Ramos (cell line): ENCODE results near the gene AQP9.

ENCODE experiments used
- in situ Hi-C: fragments of 300-500 bp; cut with MboI; formaldehyde crosslinking; loops from one replicate; pipeline ENCODE4 v1.14.3; 2022; ENCODE audit warnings: low sequenced_read_pairs; ENCODE audit not compliant: unreplicated experiment

The AQP9 gene

GRCh38 chr15:58139276-58139988 lies 1.3 kb downstream of the AQP9 start:
- in situ Hi-C loops: no loop called here

- in situ Hi-C loops: no loop called here
Observed at GRCh38 chr15:58139989-58140522, 1.9 kb downstream of the AQP9 start.

DNA sequence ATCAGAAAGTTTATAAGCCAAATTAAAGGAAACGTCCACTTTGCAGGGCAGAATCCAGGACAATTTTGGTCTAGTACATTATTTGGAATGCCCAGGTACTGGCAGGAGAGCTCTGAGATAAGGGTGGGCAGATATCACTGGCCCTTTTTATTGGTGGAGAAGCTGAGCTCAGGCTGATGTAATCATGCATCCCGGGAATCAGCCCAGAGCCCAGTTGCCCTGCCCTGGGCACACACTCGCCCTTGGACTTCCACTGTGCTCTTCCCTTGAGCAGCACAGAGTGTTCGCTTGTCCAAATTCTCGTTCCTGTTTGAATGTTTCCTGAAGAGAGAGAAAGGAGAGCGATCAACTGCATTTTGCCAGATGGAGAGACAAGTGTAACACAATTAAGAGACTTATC lies 3.7 kb downstream of the AQP9 start:
- in situ Hi-C loops: no loop called here

DNA sequence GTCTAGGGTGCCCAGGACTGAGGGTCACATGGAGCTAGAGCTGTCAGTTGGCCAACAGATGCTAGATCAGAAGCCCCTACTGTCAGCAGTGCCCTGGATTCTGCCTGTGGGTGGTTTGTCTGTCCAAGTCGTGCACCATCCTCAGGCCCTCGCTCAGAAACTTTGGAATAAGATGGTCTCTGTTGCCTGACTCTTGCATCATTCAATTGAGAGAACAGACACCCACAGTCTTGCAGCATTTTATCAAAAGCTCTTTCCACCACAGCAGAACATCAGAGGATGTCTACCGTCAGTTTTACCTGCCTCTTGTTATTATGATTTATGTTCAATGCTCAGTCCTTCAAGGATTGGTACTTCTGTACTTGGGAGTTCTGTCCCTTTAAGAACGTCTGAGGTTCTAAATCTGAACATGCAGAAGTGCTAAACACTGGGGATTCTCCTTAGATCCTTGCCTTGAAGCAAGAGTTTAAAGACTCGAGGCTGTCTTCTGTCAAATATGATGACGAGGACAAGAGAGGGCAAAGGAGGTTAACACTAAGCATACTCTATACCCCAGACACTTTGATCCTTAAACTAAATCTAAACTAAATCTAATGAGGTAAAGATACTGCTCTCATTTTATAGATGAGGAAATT lies 4.8 kb downstream of the AQP9 start:
- in situ Hi-C loops: no loop called here

DNA sequence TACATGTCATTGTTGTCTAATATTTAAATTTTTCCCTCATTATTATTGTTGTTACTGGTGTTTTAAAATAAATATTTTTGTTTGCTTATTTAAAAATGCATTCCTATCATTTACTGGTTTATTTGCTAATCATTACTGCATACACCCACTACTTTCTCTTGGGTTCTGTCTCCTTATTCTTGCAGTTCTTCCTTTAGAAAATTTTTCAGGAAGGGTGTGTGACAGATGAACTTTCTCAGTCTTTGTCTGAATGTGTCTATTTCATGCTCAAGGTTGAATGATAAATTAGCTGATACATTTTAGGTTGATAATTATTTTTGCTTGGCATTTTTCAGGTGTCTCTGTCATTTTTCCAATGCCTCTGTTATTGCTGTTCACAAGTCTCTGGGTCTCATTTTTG lies 7.4 kb downstream of the AQP9 start:
- in situ Hi-C loops: no loop called here

- in situ Hi-C loops: no loop called here
Observed at GRCh38 chr15:58146211-58146610, 8.0 kb downstream of the AQP9 start.

DNA sequence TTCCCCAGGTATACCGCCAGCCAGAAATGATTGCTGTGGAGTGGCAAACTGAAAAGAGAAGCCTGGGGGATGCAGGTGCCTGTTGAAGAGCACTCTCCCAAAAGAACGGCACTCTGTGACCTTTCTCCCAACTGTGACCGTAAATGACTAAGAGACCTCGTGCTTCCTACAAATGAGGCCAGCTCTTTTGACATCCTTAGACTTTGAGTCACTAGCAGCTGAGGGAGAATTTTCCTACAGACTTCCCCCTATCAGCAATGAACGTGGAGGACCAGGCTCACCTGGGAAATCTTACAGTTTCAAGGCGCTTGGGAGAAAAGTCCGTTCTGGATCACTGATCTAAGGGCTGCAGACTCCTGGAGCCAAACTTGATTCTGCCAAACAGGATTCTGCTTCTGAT lies 8.6 kb downstream of the AQP9 start:
- in situ Hi-C loops: no loop called here

GRCh38 chr15:58147171-58147611 lies 9.0 kb downstream of the AQP9 start:
- in situ Hi-C loops: no loop called here

GRCh38 chr15:58148120-58148519 lies 9.9 kb downstream of the AQP9 start:
- in situ Hi-C loops: no loop called here

GRCh38 chr15:58148633-58149445 lies 10.7 kb downstream of the AQP9 start:
- in situ Hi-C loops: no loop called here

- in situ Hi-C loops: no loop called here
Observed at GRCh38 chr15:58154769-58155168, 16.6 kb downstream of the AQP9 start.

- in situ Hi-C loops: no loop called here
Observed at GRCh38 chr15:58159827-58160386, 21.7 kb downstream of the AQP9 start.

DNA sequence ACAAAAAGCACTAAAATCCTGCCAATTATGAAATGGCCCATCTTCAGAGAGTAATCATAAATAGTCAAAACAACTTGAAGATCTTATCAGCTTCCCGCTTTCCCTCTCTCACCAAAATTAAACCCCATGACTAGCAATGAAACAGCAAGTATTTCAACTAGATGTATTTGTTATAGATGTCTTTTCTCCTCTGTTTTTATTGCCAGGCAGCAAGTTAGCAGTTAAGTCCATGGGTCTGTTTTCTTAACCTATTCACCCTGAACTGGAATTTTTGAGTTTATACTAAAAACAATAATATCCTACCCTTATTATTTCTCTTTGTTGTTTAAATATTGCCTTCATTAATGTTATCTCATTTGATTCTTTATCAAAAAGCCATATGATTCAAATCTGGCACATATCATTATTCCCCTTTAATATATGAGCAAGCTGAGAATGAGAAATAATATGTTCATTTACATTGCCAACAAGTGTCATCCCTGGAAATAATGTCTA lies 23.3 kb downstream of the AQP9 start:
- in situ Hi-C loops: no loop called here

DNA sequence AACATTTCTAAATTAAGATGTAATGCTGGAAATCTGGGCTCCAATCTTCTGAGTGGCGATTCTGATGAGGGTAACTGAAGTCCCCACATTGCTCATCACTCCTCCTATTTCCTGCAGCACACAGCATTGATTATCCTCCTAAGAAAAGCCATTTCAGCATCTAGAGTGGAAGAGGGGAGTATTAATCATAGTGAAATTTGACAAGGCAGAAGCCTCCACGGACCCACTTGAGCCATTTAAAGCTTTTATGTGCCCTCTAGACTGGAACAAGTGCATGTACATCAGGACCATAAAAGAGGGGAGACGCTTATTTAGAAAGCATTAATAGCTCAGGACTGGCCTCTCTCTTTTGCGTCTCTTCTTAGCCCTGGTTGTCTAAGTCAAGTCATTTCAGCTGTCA lies 25.8 kb downstream of the AQP9 start:
- in situ Hi-C loops: no loop called here

DNA sequence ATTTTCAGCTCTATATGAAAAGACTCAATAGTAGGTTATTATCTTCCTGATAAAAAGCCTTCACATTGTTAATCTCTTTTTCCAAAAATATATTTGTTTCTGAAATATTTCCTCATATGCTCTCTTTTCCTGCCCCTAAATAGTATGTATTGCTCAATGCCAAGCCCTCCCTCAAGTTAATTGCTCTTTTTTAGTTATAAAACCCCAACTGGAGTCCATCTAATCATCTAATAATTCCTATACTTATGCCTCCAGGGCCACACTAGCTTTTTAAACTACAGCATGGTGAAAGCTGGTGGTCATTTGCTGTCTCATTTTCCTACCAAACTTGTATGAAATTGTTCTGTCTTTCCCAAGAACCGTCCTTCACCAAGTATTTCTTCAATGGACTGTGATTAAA lies 26.7 kb downstream of the AQP9 start:
- in situ Hi-C loops: no loop called here

DNA sequence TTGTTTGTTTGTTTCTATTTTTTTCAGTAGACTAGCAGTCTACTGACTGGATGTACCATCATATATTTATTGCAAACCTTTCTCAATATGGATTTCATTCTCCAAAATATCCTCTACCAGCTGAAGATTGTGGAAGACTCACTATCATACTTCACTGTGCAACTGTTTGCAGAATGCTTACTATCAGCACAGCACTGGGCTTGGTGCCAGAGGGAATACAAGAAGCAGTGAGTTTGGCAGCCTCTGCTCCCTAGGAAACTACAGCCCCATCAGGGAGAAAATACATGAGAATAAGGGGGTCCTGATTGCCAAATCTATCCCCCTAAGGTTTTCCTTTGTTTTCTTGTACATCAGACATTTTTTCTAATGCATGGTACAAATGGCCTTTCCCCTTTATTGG lies 27.5 kb downstream of the AQP9 start:
- in situ Hi-C loops: no loop called here

- in situ Hi-C loops: no loop called here
Observed at GRCh38 chr15:58167095-58167691, 29.0 kb downstream of the AQP9 start.

- in situ Hi-C loops: no loop called here
Observed at GRCh38 chr15:58169934-58170333, 31.8 kb downstream of the AQP9 start.

DNA sequence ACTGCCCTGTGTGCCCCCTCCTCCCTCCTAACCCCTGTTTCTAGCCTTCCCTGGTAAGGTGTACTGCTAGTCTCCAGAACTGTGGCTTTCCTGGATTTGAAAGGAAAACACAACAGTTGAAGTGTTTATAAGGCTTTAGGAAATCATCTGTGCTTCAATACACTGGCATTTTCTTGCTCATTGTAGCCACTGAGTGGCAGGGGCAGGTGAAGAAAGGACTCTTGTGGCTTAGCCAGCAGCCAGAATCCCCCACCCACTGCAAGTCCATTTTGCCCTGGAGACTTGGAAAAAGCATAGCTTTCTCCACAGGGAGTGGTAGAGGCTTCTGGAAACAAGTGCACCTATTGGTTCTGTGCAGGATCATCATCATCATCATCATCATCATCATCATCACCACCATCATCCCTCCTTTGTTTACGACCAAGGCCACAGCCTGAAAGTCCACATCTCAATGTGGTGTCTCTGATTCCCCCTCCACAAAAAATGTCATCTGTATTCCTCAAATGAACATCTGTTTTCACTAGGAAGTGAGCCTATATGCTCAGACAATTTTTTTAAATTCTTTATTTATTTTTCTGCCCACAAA lies 33.4 kb downstream of the AQP9 start:
- in situ Hi-C loops: no loop called here

- in situ Hi-C loops: no loop called here
Observed at GRCh38 chr15:58174709-58175108, 36.5 kb downstream of the AQP9 start.
